Fibroblast of peridontal ligament (primary cell): ENCODE data around the gene UBE2F.

Experiments used
- DNase-seq: peaks from one replicate; pipeline ENCODE4 v3.0.0-alpha.2; 2010; ENCODE audit errors: extremely low read depth

The UBE2F gene

GRCh38 chr2:238079874-238080327, 113.1 kb downstream of the UBE2F start:
- no peak for DNase-seq

DNA sequence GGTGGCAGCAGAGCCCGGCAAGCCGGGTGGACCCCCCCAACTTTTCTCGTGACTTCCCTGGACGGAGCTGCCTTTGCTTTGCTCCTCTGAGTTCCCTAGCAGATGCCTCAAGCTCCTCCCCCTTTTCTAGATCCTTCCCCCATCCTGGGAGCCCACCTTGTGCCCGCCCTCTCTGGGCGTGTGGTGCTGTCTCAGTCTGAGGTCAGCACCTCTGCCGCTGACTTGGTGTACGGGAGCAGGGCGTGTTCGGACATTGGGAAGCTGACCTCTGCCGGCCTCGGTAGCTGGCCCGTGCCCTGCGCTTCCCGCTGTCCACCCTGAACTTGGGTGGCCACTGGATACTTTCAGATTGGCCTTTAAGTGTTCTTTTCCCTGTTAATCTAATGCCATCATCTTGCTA, 113.7 kb downstream of the UBE2F start:
- DNase-seq: no peak

DNA sequence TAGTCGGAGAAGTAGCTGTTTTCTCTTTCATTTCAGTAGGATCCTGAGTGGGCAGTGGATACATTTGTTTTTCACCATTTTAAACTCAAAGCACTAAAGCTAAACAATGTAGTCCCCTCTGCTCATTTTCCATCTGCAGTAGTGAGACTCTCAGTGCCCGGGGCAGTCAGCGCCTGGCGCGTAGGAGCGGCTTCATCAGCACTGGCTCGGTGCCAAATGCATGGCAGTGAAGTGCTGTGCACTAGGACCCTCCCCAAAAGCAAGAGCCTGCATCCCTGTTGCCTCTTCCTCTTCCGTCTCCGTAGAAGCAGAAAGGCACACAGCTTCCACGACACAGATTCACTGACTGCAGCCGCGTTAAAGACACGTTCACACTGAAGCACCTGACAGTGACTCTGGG, 114.3 kb downstream of the UBE2F start:
- DNase-seq: no peak

DNA sequence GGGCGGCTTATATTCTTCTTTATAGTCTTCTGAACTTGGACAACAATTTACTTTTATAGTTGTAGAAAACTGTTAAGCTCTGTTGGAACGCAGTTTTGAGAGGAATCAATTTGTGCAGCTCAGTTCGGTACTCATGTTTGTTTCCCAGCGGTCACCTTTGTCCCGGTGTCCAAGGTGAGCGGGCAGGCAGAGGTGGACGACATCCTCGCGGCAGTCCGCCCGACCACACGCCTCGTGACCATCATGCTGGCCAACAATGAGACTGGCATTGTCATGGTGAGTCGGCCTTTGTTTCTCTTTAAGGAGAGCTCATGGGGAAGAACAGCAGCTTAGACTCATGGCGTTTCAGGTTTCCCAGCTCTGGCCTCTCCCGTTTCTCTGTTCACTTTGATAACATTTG, 114.7 kb downstream of the UBE2F start:
- DNase-seq: no peak

GRCh38 chr2:238082151-238082550, 115.3 kb downstream of the UBE2F start:
- DNase-seq: no peak

DNA sequence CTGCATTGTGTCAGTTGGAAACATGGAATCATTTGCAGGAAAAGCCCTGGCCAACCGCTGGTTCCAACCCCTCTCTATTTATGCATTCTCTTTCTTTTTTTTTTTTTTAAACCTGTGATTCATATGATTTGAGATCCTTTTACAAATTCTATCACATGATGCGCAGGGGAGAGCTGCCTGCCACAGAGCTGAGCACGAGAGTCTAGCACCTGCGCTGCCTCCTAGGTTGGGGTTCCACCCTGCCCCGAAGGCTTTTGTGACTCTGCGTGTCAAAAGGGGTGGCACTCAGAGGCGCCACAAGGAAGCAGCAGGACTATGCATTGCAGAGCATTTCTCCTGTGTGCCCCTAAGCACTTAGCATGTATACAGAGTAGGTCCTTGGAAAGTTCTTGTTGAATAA, 116.0 kb downstream of the UBE2F start:
- no peak for DNase-seq

- no peak for DNase-seq
Measured at GRCh38 chr2:238083919-238084318, 117.1 kb downstream of the UBE2F start.

- no peak for DNase-seq
Measured at GRCh38 chr2:238084761-238085160, 117.9 kb downstream of the UBE2F start.

DNA sequence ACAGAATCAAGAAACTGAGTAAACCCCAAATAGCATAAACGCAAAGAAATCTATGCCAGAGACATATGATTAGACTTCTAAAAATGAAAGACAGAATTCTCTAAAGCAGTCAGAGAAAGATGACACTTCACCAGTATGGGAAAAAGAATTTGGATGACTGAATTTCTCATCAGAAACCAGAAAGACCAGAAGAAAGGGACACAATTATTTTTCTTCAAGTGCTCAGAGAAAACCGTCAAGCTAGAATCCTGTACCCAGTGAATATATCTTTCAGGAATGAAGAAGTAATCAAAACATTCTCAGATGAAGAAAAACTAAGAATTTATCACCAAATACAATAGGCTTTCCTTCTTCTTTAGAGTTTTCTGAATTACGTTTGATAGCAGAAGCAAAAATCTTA, 119.1 kb downstream of the UBE2F start:
- no peak for DNase-seq

GRCh38 chr2:238087211-238087610, 120.4 kb downstream of the UBE2F start:
- DNase-seq: no peak

DNA sequence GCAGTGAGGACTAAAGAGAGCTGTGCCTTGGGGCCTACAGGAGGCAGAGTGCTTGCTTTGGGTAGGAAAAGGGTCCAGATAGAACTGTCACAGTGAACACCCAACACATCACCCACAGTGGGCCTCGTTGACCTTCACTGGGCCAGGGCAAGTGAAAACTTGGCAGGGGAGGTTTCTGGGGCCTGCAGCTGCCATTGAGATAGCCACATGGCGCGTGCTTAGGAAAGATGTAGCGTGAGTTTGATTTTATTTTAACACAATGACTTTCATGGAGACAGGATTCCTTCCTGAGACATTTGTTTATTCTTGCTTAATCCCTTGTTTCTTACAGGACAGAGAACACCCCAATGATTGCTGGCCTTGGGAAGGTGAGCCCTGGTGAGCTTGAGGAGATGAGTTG, 124.1 kb downstream of the UBE2F start:
- DNase-seq: no peak

GRCh38 chr2:238091436-238092060, 124.7 kb downstream of the UBE2F start:
- no peak for DNase-seq
